HG03135 (cell line): ENCODE data around the gene C1RL.

Experiments used
- ATAC-seq: cut with Tn5 transposase; IDR thresholded peaks from one replicate; pipeline ENCODE4 v1.9.1; 2021; ENCODE audit warnings: mild to moderate bottlenecking, moderate library complexity; ENCODE audit not compliant: unreplicated experiment

The C1RL gene

GRCh38 chr12:7093892-7094291 is 15.1 kb downstream of the C1RL start:
- ATAC-seq = no peak

- no peak for ATAC-seq
These were observed 15.5 kb downstream of the C1RL start for GRCh38 chr12:7093486-7093885.

GRCh38 chr12:7092986-7093460 is 16.0 kb downstream of the C1RL start:
- ATAC-seq = no peak

GRCh38 chr12:7092229-7092985 is 16.6 kb downstream of the C1RL start, which contains the start of gene C1R:
TSS of gene C1R (minus strand) at chr12:7092445. CDS start at chr12:7092388, 57 bp downstream.
- ATAC-seq = no peak

- no peak for ATAC-seq
These were observed 17.3 kb downstream of the C1RL start for GRCh38 chr12:7091660-7092228.

- ATAC-seq = no peak
These were observed 17.8 kb downstream of the C1RL start for GRCh38 chr12:7091171-7091570.

GRCh38 chr12:7090222-7090998 is 18.6 kb downstream of the C1RL start:
- ATAC-seq = no peak

- no peak for ATAC-seq
These were observed 19.7 kb downstream of the C1RL start for GRCh38 chr12:7089196-7089871.

- no peak for ATAC-seq
These were observed 25.9 kb downstream of the C1RL start for GRCh38 chr12:7083125-7083524.

- no peak for ATAC-seq
These were observed 28.0 kb downstream of the C1RL start for GRCh38 chr12:7081037-7081436.

- ATAC-seq = no peak
These were observed 29.2 kb downstream of the C1RL start for GRCh38 chr12:7079826-7080125.

- no peak for ATAC-seq
These were observed 30.9 kb downstream of the C1RL start for GRCh38 chr12:7078163-7078562.

- no peak for ATAC-seq
These were observed 32.5 kb downstream of the C1RL start for GRCh38 chr12:7076493-7076892.

- no peak for ATAC-seq
These were observed 33.1 kb downstream of the C1RL start for GRCh38 chr12:7075939-7076338.

GRCh38 chr12:7075518-7075917 is 33.5 kb downstream of the C1RL start:
- no peak for ATAC-seq

GRCh38 chr12:7073946-7074345 is 35.1 kb downstream of the C1RL start:
- no peak for ATAC-seq

- no peak for ATAC-seq
These were observed 36.5 kb downstream of the C1RL start for GRCh38 chr12:7072554-7072953.

- no peak for ATAC-seq
These were observed 37.0 kb downstream of the C1RL start for GRCh38 chr12:7072035-7072434.

GRCh38 chr12:7069386-7069785 is 39.6 kb downstream of the C1RL start:
- ATAC-seq = no peak

GRCh38 chr12:7068994-7069346 is 40.0 kb downstream of the C1RL start:
- no peak for ATAC-seq

GRCh38 chr12:7068240-7068993 is 40.6 kb downstream of the C1RL start:
- ATAC-seq = no peak
